Activated CD8-positive, alpha-beta memory T cell treated with anti-CD3 and anti-CD28 coated beads, Interleukin-2, amount 50 U/mL, for 48 hours (primary cell): ENCODE data around the gene METTL25.

Experiments
- DNase-seq: peaks from one replicate; pipeline ENCODE4 v3.0.0-alpha.2; 2020

METTL25 gene

DNA sequence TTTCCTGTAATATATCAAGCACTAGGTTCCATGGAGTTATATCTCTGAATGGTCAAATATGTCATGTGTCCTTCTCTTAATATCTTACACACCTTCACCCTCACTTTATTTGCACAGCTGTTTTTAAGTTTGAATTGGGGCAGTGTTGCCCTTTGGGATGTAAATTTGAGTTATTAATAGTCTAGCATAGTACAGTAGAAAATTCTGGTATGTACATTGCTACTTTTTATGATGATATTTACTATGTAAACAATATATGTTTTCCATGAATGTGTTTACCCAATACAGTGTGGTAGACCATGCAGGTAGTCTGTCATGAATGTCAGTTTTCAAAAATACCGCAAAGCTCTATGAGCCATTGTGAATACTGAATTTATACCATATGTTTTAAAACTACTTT lies 50.5 kb downstream of the METTL25 start:
- no peak for DNase-seq

DNA sequence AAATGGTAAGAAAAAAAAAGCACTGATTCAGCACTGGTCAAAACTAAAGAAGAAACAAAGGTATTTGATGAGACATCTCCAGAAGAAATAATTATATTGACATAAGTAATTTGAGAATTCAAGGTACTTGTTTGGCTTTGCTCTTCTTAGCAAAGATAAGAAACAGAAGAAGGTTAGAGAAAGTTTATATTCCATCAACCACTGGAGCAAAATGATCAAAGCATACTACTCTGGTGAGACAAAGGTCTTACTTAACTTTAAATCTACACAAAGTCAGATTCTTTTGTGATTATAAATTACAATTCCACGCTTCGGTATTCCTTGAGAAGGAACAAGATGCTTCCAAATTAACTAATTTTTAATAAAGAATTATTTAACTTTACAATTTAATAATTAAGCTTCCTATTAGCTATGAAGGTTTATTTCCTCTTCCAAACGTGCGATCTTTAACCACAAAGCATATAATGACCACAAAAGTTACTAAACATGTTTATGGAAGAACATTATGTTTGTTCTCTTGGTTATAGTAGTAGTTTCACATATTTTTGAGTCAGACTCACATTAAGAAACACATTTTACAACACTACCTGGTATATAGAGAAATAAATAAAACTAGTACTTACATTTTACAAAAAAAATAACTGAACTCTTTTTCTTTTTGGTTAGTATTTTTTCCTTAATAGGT lies 53.4 kb downstream of the METTL25 start:
- no peak for DNase-seq

DNA sequence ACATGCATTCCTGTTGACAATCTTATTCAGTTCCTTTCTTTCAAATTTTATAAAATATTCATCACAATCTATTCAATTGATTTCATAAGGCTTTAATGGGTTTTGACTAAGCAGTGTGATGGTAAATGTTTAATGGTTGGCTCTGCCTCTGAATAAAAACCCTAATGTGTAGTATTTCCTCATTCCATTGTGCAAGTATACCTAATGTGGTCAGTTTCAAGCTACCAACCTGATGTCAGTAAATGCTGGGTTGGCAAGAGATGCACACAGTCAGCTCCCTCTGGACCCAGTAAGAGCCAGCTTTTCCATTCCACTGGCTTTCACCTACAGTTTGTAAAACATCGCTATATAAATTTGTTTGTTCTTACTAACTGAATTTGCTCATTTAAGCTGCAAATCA lies 53.9 kb downstream of the METTL25 start:
- no peak for DNase-seq

DNA sequence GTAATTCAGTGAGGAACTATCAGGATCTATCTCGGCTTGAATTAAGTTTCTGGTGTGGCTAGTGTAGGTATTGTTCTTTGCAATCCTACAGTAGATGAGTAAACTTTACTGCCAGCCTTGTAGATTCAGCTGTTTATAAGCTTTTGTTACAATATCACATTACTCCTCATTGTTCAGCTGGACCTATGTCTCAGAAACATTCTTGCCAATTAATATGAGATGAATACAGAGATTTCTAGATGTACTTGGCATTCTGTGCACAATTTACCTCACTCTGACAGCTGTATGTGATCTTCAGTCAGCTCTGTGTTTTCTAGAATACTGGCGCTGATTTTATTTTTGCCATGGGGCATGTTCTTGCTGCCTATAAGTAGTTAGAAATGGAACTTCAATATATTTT lies 55.7 kb downstream of the METTL25 start:
- DNase-seq: no peak

DNA sequence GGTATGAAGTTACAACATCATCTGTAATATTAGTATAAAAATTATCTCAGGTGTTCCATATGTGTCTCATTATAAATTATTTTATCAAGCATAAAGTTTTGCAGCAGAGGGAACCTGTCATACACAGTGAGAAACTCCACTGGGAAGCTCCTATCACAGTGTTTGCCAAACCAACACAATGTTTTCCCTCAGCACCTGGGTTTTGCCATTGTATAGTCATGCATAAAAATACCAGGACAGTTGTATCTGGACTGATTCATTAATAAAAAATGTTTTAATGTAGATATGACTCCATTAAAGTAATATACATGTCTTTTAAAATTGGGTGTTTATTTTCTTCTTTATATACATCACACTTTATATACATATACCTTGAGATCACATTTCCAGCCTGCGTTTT lies 56.6 kb downstream of the METTL25 start:
- no peak for DNase-seq

DNA sequence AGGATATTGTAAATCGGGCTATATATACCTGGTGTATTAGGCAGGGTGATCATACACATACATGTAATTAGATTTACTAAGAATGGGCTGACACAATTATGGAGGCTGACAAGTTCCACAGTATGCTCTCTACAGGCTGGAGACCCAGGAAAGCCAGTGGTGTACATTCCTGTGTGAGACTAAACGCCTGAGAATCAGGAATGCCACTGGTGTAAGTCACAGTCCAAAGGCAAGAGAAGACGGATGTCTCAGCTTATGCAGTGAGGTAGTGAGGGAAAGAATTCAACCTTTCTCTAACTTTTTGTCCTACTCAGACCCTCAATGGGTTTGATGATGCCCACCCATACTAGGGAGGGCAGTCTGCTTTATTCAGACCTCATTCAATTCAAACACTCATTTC lies 57.1 kb downstream of the METTL25 start:
- no peak for DNase-seq

DNA sequence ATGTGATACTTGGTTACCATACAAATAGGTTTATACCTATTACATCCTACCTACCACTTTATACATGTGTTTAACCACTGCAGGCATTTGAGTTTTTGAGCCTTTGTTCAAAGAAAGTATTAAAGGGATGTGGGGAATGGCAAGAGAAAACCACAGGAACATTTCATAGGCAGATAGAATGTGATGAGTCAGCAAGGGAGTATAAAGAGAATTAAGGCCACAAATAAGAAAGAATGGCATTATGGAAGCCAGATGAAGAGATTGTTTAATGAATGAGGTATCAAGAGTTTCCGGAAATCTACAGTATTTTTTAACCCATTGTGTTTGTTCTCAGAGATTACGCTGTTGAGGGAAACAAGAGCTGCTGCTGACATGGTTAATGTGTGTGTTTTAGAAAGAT lies 66.9 kb downstream of the METTL25 start:
- no peak for DNase-seq

DNA sequence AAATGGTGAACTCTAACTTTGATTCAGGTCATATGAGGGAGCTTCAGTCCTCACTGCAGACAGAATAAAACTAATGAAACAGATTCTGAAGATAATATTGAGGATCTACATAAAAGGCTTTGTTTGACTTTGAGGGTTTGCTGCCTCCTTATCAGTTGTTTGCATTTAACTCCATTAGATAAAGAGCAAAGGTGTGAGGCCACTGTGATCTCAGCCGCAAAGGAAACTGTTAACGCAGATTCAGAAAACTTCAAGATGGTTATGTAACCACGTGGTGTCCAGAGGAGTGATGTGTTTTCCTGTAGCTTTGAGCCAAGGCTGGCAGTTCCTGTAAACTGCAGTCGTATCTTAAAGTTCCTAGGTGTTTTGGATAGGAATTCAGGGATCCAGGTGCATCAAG lies 67.8 kb downstream of the METTL25 start:
- DNase-seq: no peak

DNA sequence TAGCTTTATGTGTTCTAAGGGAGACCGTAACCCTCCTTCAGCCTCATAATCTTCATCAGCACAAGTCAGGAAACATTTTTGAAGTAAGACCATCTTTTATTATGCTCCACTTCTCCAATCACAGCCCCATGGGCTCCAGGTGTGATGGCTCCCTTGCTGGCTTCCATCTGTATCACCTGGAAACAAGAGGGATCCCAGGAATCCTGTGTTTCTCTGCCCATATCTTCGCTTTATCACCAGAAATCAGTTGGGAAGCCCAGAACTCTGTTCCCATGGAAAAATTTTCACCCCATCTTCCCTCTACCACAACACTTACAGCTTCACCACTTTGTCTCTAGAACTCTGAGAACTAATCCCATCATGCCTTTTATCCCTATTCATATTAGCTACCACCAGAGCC lies 68.3 kb downstream of the METTL25 start:
- DNase-seq: no peak

DNA sequence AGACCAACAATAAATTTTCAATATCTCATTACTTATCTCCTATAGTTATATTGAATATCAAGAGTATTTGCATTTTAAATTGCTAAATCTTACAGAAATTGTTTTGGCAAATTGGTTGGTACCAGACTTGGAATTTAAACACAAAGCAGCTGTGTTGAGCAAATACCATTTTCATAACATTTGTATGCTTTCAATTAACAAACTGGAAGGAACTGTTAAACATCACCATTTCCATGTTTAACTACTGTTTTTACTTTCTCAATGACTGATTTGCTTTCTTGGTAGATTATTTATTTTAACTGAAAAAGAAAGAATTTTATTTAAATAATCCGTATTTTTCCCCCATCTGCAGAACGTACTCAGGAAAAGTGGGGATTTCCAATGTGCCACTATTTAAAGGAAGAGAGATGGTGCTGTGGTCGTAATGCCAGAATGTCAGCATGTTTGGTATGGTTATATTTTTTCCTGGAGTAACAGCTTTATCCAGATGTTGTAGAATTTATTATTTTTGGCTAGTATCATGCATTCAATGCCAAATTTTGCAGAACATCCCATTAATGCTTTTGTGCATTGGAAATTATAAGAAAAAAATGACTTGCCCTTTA lies 72.3 kb downstream of the METTL25 start:
- DNase-seq: no peak

DNA sequence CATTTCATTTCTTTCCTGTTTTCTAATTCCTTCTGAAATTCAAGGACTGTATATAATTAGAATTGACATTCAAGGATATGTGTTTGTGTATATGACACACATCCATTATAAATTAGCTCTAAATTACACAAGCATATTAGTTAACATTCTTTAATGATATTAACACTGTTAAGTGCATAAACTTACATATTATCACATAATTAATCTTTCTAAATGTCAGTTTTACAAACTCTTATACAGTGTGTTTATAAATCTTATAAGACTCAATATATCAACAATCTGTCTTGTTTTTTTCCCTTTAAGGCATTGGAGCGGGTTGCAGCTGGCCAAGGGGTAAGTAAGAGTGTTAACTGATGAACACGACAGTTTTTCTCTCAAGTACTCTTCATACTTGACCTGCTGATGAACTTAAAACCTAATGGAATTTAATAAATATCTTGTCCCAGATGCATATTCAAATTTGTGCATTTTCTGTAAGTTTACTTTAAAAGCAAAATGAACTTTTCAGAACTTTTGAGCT lies 76.1 kb downstream of the METTL25 start:
- DNase-seq: no peak

DNA sequence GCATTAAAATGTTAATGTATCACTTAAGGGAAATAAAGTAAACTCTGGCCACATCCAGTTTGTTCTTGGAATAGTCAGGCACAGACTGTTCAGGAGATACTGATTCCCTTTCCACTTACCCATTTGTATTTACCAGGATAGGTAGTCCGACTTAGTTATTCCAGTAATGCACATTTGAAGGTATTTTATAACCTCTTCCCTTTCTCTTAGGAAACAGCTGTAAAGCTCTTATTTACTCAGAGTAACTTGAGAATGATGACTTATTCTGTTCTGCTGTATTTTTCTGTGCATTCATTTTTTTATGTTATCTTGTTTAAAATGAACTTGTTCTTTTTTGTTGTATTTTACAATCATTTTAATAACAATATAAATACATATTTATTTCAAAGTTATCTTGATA lies 78.0 kb downstream of the METTL25 start:
- DNase-seq: no peak

DNA sequence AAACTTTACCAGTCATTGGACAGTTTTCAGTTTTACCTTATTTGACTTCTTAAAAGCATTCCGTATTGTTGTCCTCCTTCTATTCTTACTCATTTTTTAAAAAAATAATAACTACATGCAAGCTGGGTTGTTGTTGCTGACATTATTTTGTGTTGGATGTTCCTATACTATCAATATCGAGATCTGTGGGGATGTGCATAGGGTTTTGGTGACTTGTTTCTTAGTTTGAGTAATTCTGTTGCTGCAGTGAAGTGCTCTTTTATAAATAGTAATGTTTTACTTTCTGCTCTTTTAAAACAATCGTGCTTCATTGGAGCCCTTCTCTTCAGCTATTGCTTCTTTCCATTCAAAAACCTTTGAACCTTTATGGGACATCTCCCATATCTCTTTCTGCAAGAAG lies 79.4 kb downstream of the METTL25 start:
- no peak for DNase-seq

DNA sequence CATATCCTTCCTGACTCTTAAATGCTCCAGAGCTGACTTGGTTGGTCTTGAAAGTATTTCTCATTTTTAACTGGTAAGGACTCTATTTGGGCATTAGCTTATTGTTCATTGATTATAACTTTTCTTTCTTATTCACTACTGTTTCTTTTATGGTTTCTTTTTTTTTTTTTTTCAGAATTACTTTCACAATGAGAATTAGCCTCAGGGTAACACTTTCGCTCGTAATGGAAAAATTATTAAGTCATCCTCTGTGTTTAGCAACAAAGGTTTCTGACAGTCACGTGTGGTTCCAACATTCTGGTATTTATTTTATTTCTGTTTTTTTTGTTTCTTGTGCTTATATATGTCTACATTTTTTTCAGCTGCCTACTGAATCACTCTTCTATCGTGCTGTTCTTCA lies 80.0 kb downstream of the METTL25 start:
- no peak for DNase-seq

DNA sequence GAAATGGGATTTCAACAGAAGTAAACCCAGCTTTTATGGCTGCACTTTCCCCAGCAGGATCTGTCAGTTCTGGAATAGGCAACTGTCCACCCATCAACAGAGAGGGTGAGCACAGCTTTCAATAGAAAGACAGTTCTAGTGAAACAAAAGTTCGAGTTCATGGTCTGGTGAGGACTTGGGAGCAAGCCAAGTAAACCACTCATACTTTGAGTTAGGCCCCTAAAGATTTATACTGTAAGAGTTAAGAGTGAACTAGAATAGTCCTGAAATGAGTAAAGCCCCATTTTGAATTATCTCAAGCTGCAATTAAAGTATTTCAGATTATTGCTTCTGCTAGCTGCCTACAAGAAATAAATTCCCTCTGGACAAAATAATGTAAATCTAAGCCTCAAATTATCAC lies 82.6 kb downstream of the METTL25 start:
- DNase-seq: no peak

DNA sequence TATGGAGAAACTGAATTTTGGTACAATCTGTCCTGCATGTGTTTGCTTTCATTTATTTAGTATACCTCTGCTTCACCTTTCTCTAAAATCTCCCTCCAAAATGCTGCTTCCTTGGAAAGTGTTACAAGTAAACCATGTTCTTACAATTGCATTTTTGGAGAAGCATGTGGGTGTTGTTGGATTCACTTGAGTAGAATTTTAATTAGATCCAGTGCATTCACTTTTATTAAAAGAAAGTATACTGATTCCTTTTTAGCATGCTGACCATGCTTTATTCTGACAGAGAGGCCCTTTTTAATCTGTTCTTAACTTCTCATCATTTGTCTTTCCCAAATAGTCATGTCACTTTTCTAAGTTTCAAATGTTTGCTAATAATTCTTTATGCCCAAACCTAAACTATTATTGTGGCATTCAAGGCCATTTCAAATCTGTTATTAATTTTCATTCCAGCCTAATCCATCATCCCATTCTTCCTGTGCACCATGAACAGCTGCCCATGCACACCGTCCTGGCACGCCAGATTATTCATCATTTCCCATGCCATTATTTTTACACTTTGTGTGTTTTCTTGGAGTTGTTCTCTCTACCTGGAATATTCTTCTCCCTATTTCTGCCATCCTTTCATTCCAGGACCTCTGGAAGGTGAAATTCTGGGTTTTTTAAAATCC lies 90.7 kb downstream of the METTL25 start:
- no peak for DNase-seq

DNA sequence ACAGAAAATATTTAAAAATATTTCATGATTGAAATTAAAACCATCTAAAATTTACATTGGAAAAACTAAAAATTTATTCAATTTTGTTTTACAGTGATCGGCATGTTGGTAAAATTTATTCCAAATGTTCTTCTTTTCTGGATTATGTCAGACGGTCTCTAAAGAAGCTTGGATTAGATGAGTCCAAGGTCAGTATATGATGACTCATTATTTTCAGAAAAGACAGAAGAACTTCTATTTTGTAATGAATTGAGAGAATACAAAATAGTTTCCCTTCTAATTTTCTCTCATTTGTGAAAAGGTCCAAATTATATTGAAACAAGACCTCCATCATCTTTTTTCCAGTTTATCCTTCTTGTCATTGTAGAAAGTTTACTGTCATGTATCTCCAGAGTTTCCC lies 98.3 kb downstream of the METTL25 start:
- no peak for DNase-seq

DNA sequence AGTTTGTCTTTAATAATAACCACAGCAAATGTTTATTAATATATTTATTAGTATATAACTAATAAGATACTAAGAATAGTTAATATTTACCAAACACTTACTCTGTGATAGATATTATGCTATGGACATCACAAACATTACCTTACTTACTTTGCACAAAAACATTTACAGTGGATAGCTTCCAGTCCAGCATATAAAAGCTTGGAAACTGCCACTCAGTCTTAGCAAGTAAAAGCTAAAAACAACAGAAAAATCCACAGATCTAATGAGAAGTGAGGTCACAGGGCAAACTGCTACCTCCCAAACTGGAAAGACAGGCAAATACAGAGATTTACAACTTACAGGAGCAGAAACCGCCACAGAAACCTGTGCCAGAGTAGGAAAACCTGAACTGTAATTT lies 99.8 kb downstream of the METTL25 start:
- DNase-seq: no peak

DNA sequence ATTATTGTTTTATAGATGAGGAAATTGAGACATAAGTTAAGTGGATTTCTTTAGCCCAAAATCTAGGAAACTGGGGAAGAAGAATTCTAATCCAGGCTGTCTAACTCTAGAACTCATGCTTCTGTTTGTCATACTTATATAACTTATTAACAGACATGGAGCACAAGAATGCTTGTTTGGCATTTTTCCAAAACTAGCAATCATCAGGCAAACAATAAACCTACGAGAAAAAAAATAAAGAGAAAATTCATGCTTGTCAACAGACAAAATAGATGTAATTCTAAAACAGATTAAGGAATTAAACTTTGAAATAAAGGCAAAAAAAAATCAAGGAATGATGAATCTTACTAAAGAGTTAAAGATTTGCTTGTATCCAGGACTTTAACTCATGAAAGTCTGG lies 103.1 kb downstream of the METTL25 start:
- DNase-seq: no peak

DNA sequence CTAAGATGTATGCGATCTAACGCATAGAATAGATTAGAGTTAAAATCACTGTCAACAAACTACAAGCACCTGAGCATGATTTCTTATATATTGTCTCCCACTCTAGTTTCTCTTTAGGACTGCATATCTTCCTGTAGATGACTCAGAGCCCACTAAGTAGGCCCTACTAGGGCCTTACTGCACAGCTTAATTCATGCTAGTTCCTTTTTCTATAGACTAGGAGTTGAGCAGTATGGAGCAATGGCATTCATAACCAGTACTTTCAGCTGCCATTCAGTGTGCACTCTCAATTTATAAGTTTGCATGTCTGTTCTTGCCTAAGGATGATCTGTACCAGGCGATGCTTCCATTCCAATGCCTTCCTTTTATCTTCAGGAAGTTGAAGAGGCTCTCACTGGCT lies 103.5 kb downstream of the METTL25 start:
- no peak for DNase-seq

DNA sequence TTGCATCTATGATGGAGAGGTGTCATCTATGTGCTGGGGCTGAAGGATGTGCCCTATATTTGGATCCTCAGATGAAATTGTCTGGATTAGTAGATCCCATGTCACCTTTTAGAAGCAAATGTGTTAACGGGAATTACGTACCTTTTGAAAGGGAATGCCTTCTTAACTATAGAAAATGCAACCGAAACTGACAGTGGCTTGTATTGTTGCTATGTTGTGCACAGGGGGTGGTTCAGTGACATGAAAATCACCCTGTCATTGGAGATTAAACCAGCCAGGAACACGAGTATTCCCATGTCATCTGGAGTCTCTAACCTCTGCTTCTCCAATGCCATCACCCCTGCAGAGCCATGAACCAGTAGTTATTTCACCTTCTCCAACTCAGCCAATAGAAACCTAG lies 110.2 kb downstream of the METTL25 start:
- no peak for DNase-seq

DNA sequence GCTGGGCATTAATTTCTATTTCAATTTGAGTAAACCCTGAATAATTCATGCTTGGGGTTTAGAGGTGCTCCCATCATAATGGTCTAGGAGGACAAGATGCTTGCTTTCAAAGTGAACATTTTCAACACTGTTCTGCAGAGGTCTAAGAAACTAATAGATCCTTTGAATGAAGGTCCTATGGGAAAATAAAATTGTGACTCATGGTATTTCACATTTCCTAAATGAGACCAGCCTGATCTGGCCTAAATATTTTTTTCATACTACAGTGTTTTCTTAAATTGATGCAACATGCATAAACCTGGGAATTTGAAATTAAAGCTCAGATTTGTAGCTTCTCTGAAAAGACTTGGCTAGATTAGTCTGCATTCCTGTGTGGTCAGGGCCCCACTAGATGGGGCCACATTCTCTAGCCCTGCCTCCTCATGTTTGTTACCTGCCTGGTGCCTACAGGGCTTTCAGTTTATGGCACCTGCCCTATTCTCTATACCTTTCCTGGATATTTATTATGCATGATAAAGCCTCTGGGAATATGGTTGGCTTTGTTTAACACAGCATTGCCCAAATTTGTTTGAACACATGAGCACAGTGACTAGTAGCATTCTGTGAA lies 112.7 kb downstream of the METTL25 start:
- no peak for DNase-seq

DNA sequence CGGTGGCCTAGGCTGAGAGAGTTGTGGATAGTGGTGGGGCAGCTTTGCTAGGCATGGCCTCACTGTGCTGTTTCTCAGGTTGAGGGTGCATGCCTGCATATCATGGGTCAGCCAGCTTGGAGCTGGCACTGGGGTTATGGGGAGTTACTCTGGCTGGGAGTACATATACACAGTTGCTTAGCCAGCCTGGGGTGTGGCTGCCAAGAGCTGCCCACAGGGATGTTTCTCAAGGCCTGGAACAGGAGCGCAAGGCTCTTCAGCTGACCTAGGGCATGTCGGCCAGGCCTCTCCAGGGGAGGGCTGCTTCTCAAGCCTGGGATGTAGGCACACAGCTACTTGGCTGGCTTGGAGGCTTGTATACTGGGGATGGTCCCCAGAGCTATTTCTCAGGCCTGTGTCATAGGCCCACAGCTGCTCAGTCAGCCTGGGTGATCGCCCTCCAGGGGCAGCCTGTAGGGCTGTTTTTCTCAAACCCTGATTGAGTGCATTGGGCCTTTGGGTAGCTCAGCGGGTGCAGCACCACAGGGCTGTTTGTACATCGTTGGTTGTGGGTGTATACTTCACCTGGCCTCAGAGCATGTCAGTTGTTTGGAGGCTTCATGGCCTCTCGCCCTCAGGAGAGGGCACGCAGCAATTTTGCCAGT lies 114.9 kb downstream of the METTL25 start:
- DNase-seq: no peak
